Spleen (tissue), 7 donors: ENCODE results near the gene FOXP1.

Experiments used
- CTCF ChIP-seq, 11 experiments: fragments of 200-600 bp in 7 of 11; fragments of 450-650 bp in 4 of 11; sonication (generic) in 4 of 11; IDR thresholded peaks in 8 of 11; conservative IDR thresholded peaks in 3 of 11; 1 replicate in 7 of 11; 2 replicates in 4 of 11; pipeline versions ENCODE4 v1.4.0 to v1.8.0; 2016 to 2021; ENCODE audit warnings: antibody characterized with exemption in 11 of 11, inconsistent platforms in 4 of 11, mild to moderate bottlenecking in 1 of 11
- POLR2A ChIP-seq, 3 donors: fragments of 450-650 bp; IDR thresholded peaks; one replicate each; pipeline ENCODE4 v1.5.1; 2017; ENCODE audit warnings: antibody characterized with exemption in 3 of 3, mild to moderate bottlenecking in 1 of 3
- POLR2AphosphoS5 ChIP-seq, 3 donors: sonication (generic); formaldehyde crosslinking; IDR thresholded peaks; one replicate each; pipeline ENCODE4 v1.5.1; 2017; ENCODE audit warnings: antibody characterized with exemption in 3 of 3
- donor health status: DM: no; HTN: no; CAD: no; lungs with moderate emphysema.
- donor health status: DM: no; HTN: no; CAD: no.
- donor health status: DM: no; HTN: no; CAD: no.

- TF ChIP-seq CTCF (IDR thresholded peaks at IDR 0.05 in 8 of 11, conservative IDR thresholded peaks at IDR 0.05 in 3 of 11): no peak
- TF ChIP-seq POLR2A (IDR thresholded peaks at IDR 0.05): no peak
- no peak for TF ChIP-seq POLR2AphosphoS5 (IDR thresholded peaks at IDR 0.05)
Measured at GRCh38 chr3:71372911-71373637, 210.5 kb downstream of the FOXP1 start.
